PC-9 (cell line): ENCODE data around the gene MDM4. TPM values are rescaled to one million over a fixed set of nuclear protein-coding genes. Genes with fewer than 3 reads are reported as not detected.
"Not testable (repeated sequence)": the region's sequence is repeated elsewhere in the genome, so short reads cannot be mapped to it uniquely, and the experiment has no call there.

ENCODE experiments used
- BruUV-seq: library from RNA; stranded (reverse); fragments of 400-500 nt; replicated peaks from 2 replicates; lab custom pipeline; 2021; lab: Mats Ljungman, UMichigan
- CTCF ChIA-PET: fragments of 300-600 bp; sonication (Branson Sonifier 250); formaldehyde crosslinking; loops from one replicate; lab custom pipeline; 2022; ENCODE audit warnings: antibody characterized with exemption; lab: Charles Lee
- POLR2A ChIA-PET: fragments of 300-600 bp; sonication (Branson Sonifier 250); formaldehyde crosslinking; loops from one replicate; lab custom pipeline; 2022; ENCODE audit warnings: antibody characterized with exemption; ENCODE audit not compliant: unreplicated experiment; lab: Charles Lee
- DNase-seq, 2 experiments: peaks; one replicate each; pipeline versions ENCODE4 v3.0.0 to v3.0.0-alpha.2; 2015 to 2022; ENCODE audit warnings: mixed read lengths in 1 of 2
- H2AFZ ChIP-seq: fragments of 200-600 bp; sonication (generic); 2 replicates; pipeline ENCODE4 v1.8.1; 2017; ENCODE audit warnings: antibody characterized with exemption
- H3F3A ChIP-seq: fragments of 200-600 bp; sonication (generic); 2 replicates; pipeline ENCODE4 v1.8.1; 2017; ENCODE audit warnings: antibody characterized with exemption, mild to moderate bottlenecking, low read depth; ENCODE audit not compliant: insufficient read depth
- H3K27ac ChIP-seq: fragments of 200-600 bp; sonication (generic); 2 replicates; pipeline ENCODE4 v1.6.1; 2016; ENCODE audit warnings: mixed run types
- H3K27me3 ChIP-seq: fragments of 200-600 bp; sonication (generic); 2 replicates; pipeline ENCODE4 v1.6.1; 2016; ENCODE audit warnings: low read depth, mixed run types; ENCODE audit not compliant: insufficient read depth
- H3K36me3 ChIP-seq: fragments of 200-600 bp; sonication (generic); 2 replicates; pipeline ENCODE4 v1.6.1; 2016; ENCODE audit warnings: low read depth, mixed run types
- H3K4me1 ChIP-seq: fragments of 200-600 bp; sonication (generic); replicated peaks from 2 replicates; pipeline ENCODE4 v1.6.1; 2016; ENCODE audit warnings: mixed run types; ENCODE audit not compliant: insufficient read depth
- H3K4me2 ChIP-seq: fragments of 200-600 bp; sonication (generic); 2 replicates; pipeline ENCODE4 v1.6.1; 2017; ENCODE audit warnings: mixed run types
- H3K4me3 ChIP-seq: fragments of 200-600 bp; sonication (generic); 2 replicates; pipeline ENCODE4 v1.6.1; 2016; ENCODE audit warnings: mixed run types
- H3K79me2 ChIP-seq: fragments of 200-600 bp; sonication (generic); 2 replicates; pipeline ENCODE4 v1.6.1; 2017; ENCODE audit warnings: low read depth, mixed run types
- H3K9me2 ChIP-seq: fragments of 200-600 bp; sonication (generic); 2 replicates; pipeline ENCODE4 v1.8.1; 2017; ENCODE audit warnings: mild to moderate bottlenecking; ENCODE audit not compliant: insufficient read depth
- H3K9me3 ChIP-seq: fragments of 200-600 bp; sonication (generic); 2 replicates; pipeline ENCODE4 v1.8.1; 2016; ENCODE audit warnings: low read depth; ENCODE audit not compliant: insufficient read depth
- H4K20me1 ChIP-seq: fragments of 200-600 bp; sonication (generic); 2 replicates; pipeline ENCODE4 v1.8.1; 2017; ENCODE audit not compliant: insufficient read depth
- CTCF ChIP-seq: fragments of 200-600 bp; sonication (generic); conservative IDR thresholded peaks from 2 replicates; pipeline ENCODE4 v1.6.1; 2017; ENCODE audit warnings: mixed run types, antibody characterized with exemption, mild to moderate bottlenecking, moderate library complexity
- EZH2 ChIP-seq: fragments of 200-600 bp; sonication (generic); IDR thresholded peaks from 2 replicates; pipeline ENCODE4 v1.8.0; 2017; ENCODE audit warnings: antibody characterized with exemption, low read depth
- intact Hi-C: fragments of 100-400 bp; cut with micrococcal nuclease; formaldehyde crosslinking; loops from one replicate; pipeline ENCODE4 v1.10.0; 2022; ENCODE audit not compliant: unreplicated experiment
- total RNA-seq: library from RNA; stranded (reverse); gene quantifications from 2 replicates; pipeline ENCODE4 v1.2.3, GENCODE V29; 2021

MDM4 gene
- total RNA-seq, 1 experiment from 2014 or later: 69.2 TPM

DNA sequence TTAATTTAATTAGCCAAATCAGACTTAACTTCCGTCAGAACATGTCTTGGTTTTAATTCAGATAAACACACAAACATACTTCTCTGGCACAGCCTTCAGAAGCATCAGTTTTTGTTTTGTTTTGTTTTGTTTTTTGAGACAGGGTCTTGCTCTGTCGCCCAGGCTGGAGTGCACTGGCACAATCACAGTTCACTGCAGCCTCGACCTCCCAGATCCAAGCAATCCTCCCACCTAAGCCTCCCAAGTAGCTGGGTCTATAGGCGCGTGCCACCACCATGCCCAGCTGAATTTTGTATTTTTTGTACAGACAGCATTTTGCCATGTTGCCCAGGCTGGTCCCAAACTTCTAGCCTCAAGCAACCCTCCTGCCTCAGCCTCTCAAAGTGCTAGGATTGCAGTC is 34.7 kb downstream of the MDM4 start:
- Histone ChIP-seq H3F3A (peaks cover 6% of the 10 kb centered on the region; the same call in 1 of the 2 replicates), H3K4me1 (no peaks in the 10 kb centered on the region), H3K27ac (no peak overlapping the region), H3K79me2 (no peaks in the 10 kb centered on the region), H3K36me3 (peaks cover 31% of the 10 kb centered on the region), H3K9me3 (no peaks in the 10 kb centered on the region), H4K20me1 (0 out of 2 replicates have a peak, but pooled peaks cover 12% of the 10 kb centered on the region), H2AFZ (no peak overlapping the region), H3K4me2 (no peak overlapping the region), H3K9me2 (0 out of 2 replicates have a peak, but pooled peaks cover 7% of the 10 kb centered on the region), H3K4me3 (no peak overlapping the region), H3K27me3 (no peaks in the 10 kb centered on the region)
- BruUV-seq: no TSS peak
- ChIA-PET POLR2A (no interaction called here), CTCF (interaction anchor here (0.6 kb wide), 1 partner anchor 256 kb away, joined by 3 read pairs; no protein-coding TSS in a partner anchor)
- intact Hi-C loops: no loop called here
- no peak for DNase-seq
- no peak for TF ChIP-seq CTCF

DNA sequence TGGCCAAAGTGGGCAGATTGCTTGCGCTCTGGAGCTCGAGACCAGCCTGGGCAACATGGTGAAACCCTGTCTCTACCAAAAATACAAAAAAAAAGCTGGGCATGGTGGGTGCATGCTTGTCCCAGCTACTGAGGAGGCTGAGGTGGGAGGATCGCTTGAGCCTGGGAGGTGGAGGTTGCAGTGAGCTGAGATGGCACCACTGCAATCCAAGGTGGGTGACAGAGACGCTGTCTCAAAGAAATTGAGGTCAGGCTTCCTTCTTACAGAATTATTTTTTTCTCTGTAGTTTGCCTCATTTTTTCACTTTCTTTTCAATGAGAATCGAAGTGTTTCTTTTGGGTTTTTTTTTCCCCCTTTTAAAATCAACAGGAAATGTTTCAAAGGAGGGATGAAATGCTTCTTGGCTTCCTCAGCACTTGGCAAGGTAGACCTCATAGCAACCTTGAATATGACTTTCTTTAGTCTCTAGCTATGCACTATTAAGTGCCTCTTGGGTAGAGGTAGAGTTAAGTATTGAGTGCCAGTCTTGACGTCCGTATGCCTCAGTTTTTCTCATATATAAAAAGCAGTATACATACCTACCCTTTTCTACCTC is 40.3 kb downstream of the MDM4 start:
- Histone ChIP-seq H3K27ac (no peak overlapping the region), H2AFZ (no peak overlapping the region), H4K20me1 (0 out of 2 replicates have a peak, but pooled peaks cover 9% of the 10 kb centered on the region), H3K4me1 (no peaks in the 10 kb centered on the region), H3K9me2 (no peaks in the 10 kb centered on the region), H3F3A (peaks cover 6% of the 10 kb centered on the region; the same call in 1 of the 2 replicates), H3K79me2 (no peaks in the 10 kb centered on the region), H3K4me2 (no peak overlapping the region), H3K27me3 (no peaks in the 10 kb centered on the region), H3K4me3 (no peak overlapping the region), H3K36me3 (no peaks in the 10 kb centered on the region; the same call in 1 of the 2 replicates), H3K9me3 (no peaks in the 10 kb centered on the region)
- intact Hi-C loops: no loop called here
- POLR2A ChIA-PET: interaction anchor here (0.7 kb wide), 1 partner anchor 893 kb away, joined by 3 read pairs; no protein-coding TSS in a partner anchor
- DNase-seq: no peak
- TF ChIP-seq EZH2 (no peak), CTCF (no peak)
- CTCF ChIA-PET: no interaction called here
- no TSS peak for BruUV-seq

DNA sequence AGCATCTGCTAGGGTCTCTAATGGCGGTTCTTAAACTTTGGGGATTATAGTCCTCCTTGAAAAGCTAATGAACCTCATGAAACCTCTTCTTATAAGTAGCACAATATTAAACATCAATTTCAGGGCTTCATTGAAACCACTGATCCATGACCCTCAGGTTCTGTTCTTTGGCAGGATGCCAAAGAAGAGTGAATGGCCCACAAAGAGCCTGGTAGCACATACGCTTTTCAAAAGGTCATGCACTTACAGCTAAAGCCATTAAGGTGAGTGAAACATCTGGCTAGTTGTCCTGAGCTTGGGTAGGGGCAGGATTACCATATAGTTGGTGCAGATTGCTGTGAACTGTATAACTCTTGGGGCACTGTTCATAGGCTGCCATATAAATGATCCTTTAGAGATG is 42.3 kb downstream of the MDM4 start:
- TF ChIP-seq CTCF (no peak), EZH2 (no peak)
- H3K4me1 ChIP-seq: no peaks in the 10 kb centered on the region
- intact Hi-C loops: no loop called here
- H3K27ac ChIP-seq: no peak overlapping the region
- ChIA-PET POLR2A (no interaction called here), CTCF (no interaction called here)
- BruUV-seq: no TSS peak
- DNase-seq: no peak
- H3K9me2 ChIP-seq: no peaks in the 10 kb centered on the region
- H3K79me2 ChIP-seq: no peaks in the 10 kb centered on the region
- H3K9me3 ChIP-seq: no peaks in the 10 kb centered on the region
- no peak overlapping the region for H3K4me2 ChIP-seq
- H4K20me1 ChIP-seq: 0 out of 2 replicates have a peak, but pooled peaks cover 8% of the 10 kb centered on the region
- no peaks in the 10 kb centered on the region for H3K27me3 ChIP-seq
- no peaks in the 10 kb centered on the region for H3K36me3 ChIP-seq
- H2AFZ ChIP-seq: no peak overlapping the region
- no peaks in the 10 kb centered on the region; the same call in 1 of the 2 replicates for H3F3A ChIP-seq
- H3K4me3 ChIP-seq: no peak overlapping the region

DNA sequence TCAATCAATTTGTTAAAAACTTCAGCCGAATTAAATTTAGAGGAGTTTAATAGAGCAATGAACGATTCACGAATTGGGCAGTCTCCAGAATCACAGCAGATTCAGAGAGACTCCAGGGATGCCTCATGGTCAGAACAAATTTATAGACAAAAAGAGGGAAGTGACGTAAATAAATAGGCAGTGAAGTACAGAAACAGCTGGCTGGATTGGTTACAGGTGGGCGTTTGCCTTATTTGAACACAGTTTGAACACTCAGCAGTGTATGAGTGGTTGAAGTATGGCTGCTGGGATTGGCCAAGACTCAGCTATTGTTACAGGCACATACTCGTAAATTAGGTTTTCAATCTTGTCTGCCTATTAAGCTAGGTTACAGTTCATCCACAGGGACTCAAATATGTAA is 43.8 kb downstream of the MDM4 start:
- H3F3A ChIP-seq, H3K79me2 ChIP-seq, H2AFZ ChIP-seq, BruUV-seq, H3K9me2 ChIP-seq, H3K4me1 ChIP-seq, H3K27ac ChIP-seq, DNase-seq, H3K36me3 ChIP-seq, H4K20me1 ChIP-seq, H3K4me2 ChIP-seq, H3K4me3 ChIP-seq, H3K27me3 ChIP-seq, POLR2A ChIA-PET, H3K9me3 ChIP-seq: not testable (repeated sequence)
- CTCF ChIA-PET: interaction anchor here (0.6 to 1.0 kb wide), 2 partner anchors 204 to 247 kb away, joined by 3 read pairs; no protein-coding TSS in a partner anchor
- intact Hi-C loops: loop anchor here (10.0 kb wide), 1 partner anchor 375 kb away; no protein-coding TSS in a partner anchor
